ENCODE measurements around the gene ARHGEF4. TPM values are rescaled to one million over a fixed set of nuclear protein-coding genes. Genes with fewer than 3 reads are reported as not detected.
"Not testable (repeated sequence)": the region's sequence is repeated elsewhere in the genome, so short reads cannot be mapped to it uniquely, and the experiment has no call there.

ARHGEF4 gene
- total RNA-seq, 1 donor from 2014 or later = 16.4 TPM

DNA sequence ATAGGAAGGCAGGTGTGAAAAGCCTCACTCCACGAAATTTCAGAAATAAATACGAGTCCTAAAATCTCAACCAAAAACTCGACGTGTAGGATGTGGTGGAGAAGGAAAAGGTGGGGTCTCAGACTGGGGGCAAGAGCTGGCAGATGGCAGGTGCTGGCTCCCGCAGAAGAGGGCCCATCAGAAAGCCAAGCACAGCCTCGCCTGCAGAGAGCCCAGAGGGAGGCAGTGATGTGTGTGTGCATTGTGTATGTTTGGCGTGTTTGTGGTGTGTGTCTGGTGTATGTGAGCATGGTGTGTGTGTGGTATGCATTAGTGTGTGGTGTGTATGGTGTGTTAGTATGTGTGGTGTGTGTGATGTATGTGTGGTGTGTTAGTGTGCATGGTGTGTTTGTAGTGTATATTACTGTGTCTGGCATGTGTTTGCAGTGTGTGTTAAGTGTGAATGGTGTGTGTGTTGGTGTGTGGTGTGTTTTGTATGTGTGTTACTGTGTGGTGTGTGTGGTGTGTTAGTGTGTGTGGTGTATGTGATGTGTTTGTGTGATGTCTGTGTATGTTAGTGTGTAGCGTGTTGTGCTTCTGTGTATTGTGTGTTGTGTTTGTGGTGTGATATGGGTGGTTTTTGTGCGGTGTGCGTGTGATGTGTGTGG is 140.0 kb downstream of the ARHGEF4 start:
- DNase-seq (ENCODE audit: low spot score) = no peak

DNA sequence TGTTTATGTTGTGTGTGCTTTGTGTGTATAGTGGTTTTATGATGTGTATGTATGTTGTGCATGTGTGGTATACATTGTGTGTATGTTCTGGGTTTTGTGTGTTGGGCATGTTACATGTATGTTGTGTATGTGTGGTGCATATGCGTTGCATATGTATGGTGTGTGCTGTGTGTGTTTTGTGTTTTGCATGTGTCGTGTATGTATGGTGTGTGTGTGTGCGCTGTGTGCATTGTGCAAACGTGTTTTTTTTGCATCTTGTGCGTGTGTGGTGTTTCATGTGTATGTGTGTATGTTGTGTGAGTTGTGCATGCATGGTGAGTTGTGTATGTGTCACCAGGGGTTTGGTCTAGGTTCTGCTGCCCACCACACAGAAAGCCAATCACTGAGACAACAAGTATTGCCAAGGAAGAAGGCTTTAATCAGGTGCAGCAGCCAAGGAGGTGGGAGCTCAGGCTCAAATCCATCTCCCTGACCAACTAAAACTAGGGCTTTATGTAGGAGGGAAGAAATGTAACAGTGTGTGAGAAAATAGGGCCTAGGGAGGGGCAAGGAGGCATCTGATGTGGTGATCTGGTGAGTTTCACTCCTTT is 140.8 kb downstream of the ARHGEF4 start:
- no peak for DNase-seq (ENCODE audit: low spot score)

DNA sequence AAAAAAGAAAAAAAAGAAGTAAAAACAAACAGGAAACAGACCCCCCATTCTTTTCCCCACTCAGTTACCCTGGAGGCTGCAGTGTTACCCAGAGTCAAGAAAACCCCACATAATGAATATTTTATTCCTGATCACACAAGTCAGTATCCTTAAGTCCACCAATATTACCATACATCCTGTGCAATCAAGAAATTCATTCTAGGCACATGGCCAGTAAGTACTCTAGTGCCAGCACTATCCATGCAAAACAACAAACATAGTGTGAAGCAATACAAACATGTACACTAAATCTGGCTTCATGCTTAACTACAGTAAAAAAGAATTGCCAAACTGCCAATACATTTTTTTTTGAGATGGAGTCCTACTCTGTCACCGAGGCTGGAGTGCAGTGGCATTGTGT is 145.0 kb downstream of the ARHGEF4 start:
- no peak for DNase-seq (ENCODE audit: low spot score)

DNA sequence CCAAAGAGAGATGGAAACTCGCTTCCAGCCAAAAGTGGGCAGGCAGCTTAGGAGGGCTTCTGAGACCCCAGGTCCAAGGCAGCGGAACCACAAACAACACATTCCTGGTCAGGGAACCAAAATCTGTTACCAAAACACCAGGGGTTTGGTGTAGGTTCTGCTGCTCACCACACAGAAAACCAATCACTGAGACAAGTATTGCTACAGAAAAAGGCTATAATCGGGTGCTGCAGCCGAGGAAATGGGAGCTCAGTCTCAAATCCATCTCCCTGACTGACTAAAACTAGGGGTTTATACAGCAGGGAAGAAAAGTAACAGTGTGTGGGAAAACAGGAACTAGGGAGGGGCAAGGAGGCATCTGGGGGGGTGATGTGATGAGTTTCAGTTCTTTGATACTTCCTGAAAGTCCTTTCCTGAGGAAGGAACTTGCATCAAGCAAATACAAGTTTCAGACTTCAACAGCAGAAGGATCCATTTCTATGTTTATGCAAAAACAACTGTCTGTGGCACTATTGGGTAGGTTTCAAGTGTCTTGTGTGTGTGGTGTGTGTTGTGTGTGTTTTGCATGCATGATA is 148.6 kb downstream of the ARHGEF4 start:
- DNase-seq (ENCODE audit: low spot score) = no peak

DNA sequence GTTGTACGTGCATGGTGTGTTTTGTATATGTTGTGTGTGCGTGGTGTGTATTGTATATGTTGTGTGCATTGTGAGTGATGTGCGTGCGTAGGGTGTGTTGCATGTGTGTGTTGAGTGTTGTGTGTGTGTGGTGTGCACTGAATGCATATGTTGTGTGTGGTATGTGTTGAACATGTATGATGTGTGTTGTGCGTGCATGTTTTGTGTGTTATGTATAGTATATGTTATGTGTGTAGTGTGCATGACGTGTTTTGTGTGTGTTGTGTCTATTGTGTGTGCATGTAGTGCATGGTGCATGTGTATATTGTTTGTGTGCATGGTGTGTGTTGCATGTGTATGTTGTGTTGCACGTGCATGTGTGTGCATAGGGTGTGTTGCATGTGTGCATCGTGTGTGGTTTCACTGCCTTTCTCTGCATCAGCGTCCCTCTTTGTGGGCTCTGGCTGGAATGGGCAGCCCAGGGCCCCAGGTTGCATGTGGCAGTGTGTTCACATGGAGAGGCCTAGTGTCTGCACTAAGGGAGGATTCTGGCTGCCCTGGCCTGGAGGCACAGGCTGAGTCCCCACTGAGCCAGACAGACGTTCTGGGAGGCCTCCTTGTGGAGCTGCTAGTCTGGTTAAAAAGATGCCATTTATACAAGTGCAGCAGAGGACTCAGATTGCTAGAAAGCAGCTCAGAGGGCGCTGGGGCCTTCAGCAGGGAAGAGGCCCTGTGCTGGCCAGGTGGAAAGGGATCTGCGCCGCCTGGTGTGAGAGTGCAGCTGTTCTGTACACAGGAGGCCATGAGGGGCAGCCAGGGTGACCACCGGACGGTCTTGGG is 149.3 kb downstream of the ARHGEF4 start:
- DNase-seq (ENCODE audit: low spot score) = no peak

DNA sequence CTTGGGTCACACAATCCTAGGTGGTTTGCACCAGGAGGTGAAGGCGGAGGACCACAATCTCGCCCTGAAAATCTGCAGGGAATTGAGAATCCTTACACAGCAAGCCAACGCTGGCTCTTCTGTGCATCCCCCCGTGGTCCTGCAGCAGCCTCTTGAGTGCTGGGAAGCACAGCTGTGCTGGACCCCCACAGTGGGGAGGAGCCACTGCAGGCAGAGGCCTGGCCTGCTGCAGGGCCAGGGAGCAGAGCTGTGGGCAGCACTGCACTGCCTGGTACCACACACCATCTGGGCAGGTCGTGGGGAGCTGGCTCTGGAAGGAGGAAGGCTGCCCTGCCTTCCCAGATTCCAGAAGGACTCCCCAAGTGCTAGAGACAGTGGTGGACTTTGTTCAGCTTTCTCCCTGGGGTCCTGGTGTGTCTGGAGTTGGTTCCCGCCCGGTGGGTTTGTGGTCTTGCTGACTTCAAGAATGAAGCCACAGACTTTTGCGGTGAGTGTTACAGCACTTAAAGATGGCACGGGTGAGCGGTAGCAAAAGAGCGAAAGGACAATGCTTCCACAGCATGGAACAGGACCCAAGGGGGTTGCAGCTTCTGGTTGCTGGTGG is 150.3 kb downstream of the ARHGEF4 start:
- DNase-seq (ENCODE audit: low spot score) = no peak

DNA sequence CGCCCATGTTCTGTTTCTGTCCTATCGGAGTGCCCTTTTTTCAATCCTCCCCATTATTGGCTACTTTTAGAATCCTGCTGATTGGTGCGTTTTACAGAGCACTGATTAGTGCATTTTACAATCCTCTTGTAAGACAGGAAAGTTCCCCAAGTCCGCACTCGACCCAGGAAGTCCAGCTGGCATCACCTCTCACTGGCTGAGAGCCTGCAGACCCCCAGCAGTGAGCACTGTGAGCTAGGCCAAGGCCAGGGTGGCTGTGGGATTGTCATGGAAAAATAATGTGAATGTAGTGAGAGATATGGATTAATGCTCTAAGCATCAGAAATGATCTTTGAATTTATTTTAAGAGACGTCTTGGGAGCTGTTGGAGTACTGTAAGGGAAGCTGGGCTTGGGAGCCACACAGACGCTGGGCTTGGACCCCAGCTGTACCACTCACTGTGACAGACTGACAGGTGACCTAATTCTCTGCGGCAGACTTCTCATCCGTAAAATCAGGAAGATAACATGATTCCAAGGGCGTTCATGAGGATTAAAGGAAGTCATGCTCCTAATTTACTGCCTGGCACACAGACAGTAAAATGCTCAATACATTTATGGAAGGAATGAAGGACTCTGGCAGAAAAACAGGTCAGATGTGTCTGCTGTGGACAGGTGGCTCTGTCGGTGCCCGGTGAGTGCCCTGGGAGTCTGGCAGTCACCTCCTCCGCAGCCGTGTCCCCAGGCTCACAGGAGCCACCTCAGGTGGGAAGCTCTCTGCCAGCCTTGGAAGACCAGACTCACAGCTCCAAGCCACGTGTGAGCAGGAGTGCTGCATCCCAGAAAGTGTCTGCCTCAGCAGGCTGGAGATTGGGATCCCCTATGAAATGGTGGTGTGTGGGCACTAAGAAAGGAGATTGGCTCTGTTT is 151.1 kb downstream of the ARHGEF4 start:
- no peak for DNase-seq (ENCODE audit: low spot score)

DNA sequence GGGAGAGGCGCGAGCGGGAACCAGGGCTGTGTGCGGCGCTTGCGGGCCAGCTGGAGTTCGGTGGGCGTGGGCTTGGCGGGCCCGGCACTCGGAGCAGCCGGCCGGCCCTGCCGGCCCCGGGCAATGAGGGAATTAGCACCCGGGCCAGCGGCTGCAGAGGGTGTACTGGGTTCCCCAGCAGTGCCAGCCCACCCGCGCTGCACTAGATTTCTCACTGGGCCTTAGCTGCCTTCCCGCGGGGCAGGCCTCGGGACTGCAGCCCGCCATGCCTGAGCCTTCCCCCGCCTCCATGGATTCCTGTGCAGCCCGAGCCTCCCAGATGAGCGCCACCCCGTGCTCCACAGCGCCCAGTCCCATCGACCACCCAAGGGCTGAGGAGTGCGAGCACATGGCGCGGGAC is 154.7 kb downstream of the ARHGEF4 start:
- DNase-seq (ENCODE audit: low spot score) = not testable (repeated sequence)

DNA sequence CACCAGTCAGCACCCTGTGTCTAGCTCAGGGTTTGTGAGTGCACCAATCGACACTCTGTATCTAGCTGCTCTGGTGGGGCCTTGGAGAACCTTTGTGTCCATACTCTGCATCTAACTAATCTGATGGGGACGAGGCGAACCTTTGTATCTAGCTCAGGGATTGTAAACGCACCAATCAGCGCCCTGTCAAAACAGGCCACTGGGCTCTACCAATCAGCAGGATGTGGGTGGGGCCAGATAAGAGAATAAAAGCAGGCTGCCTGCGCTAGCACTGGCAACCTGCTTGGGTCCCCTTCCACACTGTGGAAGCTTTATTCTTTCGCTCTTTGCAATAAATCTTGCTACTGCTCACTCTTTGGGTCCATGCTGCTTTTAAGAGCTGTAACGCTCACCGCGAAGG is 155.3 kb downstream of the ARHGEF4 start:
- DNase-seq (ENCODE audit: low spot score) = not testable (repeated sequence)

DNA sequence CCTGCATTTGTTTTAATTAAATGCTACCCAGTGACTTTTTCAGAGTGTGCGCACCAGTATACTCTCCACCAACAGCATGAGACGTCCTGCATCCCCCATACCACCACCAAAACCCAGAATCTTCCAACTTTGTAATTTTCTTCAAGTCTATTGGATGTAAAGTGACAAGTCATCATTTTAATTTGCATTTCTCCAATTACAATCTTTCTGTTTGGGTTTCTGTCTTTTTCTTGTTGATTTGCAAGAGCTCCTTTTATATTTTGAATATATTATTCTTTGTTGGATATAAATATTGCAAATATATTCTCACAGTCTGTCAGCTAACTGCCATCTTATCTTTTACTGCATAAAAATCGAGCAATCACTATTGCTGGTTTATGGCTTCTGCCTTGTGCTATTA is 160.0 kb downstream of the ARHGEF4 start:
- no peak for DNase-seq (ENCODE audit: low spot score)

DNA sequence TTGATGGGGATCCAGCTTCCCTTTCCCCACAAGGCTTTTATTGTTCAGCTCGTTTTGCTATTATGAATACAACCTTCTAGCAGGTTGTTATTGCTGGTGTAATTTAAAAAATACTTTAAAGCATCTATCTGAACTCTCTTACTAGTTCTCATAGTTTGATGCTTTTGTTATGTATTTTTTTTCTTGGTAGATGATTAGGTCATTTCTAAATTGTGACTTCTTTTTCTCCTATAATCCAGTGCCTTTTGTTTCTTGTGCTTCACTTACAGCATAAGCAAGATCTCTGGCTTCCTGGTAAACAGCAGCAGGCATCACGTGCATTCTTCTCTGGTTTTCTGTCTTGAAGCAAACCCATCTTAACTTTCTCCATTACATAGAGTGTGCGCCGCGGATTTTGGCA is 160.5 kb downstream of the ARHGEF4 start:
- no peak for DNase-seq (ENCODE audit: low spot score)

DNA sequence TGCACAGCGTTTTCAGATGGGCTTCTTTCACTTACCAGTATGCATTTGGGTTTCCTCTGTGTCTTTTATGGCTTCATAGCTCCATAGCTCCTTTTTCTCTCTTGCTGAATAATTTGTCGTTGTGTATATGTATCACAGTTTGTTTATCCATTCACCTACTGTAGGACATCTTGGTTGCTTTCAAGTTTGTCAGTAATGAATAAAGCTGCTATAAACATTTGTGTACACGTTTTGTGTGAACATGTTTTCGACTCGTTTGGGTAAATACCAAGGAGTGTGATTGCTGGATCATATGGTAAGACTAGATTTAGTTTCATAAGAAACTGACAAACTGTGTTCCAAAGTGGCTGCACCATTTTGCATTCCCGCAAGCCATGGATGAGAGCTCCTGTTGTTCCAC is 161.8 kb downstream of the ARHGEF4 start:
- no peak for DNase-seq (ENCODE audit: low spot score)

DNA sequence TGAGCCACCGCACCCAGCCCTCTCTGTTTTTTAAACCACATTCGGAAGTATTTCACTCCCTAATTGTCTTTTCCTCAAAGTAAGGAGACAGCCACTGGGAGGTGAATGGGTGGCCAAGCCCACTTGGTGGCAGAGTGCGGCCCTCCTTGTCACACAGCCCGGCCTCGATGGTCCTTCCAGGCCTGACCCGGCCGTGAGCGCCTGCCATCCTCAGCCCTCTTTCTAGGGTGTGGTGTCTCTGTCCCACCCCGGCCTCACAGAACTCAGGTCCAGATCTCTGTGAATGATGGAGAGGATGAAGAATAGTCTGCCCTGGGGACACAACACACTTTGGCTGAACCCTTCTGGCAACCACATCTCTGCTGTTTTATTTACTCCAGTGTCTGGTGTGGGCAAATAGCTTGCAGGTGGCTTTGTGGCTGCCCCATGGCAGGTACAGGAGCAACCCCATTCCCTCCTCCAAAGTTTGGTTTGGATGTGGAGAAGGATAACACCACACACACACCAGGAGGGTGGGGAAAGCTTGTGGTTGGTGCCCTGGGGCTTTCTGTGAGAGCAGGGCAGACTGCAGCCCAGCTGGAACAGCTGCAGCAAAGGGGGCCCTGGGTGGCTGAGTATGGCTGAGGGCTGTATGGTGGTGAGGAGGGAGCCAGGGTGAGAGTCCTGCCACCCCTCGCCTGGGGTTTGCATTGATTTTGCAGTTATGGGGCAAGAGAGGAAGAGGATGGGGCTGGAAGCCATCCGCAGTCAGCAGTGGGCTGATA is 167.9 kb downstream of the ARHGEF4 start:
- DNase-seq (ENCODE audit: low spot score) = no peak

DNA sequence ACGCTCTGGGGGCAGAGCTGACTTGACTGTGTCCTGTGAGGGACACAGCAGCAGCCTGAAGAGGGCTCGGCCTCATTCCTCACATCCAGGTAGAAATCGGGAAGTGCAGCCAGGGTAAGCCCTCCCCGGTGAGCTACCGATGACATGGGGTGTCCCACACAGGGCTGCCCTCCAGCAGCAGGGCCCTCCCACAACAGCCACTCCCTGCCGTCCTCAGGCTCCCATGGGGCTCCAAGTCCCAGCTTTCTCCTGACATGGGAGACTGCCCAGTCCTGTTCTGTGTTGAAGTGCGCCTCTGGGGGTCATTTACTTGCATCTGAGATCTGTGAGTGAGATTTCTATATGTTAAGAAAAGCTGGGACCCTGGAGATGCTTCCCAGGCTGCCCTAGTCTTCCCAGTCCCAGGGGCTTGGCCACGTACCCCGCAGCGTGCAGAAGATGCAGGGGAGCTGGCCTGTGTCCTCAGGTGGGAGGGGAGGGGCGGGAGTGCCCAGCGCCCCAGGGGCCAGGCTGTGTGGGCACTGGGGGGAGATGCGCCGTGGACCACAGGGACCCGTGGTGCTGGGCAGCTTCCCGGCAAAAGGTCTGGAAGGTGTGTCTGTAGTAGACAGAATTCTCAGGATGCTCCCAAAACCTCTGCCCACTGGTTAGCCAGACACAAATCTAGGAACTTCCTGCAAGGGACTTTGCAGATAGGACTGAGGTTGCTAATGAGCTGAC is 168.7 kb downstream of the ARHGEF4 start:
- DNase-seq (ENCODE audit: low spot score) = no peak

DNA sequence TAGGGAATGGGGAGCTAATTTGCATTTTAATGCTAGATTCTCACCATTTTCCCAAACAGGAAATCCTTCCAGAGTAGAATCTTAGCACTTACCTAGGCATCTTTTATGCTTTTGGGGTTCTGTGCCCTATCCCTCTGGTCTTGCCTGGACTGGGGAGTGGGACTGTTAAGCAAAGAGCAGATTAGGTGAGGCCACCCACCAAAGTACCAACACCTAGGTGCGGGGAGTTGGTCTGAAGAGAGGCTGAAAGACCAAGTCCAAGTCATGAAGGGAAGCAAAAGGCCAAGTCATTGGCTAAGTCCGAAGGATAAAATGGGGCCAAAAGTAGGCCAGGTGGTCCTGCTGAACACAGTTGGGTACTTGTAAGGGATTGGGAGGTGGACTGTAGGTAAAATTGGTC is 169.8 kb downstream of the ARHGEF4 start:
- no peak for DNase-seq (ENCODE audit: low spot score)

DNA sequence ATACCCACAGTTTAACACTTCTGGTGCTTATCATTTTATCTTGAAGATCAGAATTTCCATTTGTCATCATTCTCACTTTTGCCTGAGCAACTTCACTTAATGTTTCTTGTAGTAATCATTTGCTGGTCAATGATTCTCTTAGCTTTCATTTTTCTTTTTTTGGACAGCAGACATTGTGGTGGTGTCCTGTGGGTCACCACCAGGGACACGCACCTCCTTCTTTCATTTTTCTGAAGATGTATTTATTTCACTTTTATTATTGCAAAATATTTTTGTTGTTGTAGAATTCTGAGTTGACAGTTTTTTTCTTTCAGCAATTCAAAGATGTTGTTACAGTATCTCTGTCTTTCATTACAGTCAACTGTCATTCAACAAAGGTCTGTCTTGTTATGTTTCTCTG is 172.3 kb downstream of the ARHGEF4 start:
- no peak for DNase-seq (ENCODE audit: low spot score)

DNA sequence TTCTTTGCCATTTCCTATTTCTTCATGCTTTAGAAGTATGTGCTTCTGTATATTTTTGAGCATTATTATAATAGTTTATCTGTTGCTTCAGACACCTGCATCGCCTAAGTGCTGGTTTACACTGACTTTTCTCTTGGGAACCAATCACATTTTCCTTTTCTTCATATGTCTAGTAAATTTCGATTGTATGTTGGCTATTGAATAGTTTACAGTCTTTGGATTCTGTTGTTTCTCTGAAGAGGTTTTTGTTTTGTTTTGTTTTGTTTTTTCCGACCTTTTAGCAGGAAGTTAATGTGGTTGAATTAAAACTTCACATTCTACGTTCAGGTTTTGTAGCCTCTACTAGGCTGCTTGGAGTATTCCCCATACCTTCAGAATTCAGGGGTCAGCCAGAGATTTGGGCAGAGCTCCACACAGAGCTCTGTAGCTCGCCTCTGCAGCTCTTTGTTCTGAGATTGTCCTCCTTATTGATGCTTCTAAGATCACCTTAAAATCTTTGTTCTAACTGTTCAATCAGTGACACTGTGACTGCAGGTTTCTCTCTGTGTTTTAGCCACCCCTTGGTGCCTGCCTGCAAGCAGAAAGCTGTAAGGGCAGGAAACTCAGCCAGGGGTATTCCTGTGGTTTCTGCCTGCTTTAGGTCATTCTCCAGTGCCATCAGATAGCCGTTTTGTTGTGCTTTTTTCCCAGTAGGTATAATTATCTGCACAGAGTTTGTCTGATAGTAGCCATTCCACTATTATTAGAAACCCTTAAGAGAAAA is 173.2 kb downstream of the ARHGEF4 start:
- no peak for DNase-seq (ENCODE audit: low spot score)

DNA sequence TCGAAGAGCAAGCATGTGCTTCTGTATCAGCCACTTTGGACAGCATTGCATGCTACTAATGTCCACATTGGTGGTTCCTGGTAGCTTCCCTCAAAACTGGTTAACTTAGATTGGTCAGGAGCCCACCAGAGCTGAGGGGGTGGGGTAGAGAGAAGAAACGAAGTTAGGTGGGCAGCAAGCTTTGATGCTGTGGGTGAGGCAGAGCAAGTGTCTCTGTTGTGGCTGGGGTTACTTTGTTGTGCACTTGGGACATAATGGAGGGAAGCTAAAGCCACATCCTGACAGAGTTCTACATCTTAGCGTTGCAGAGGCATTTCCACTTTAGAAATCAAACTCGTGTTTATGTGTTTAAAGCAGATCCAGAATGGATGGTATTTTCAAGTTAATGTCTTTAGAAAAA is 173.9 kb downstream of the ARHGEF4 start:
- DNase-seq (ENCODE audit: low spot score) = no peak

DNA sequence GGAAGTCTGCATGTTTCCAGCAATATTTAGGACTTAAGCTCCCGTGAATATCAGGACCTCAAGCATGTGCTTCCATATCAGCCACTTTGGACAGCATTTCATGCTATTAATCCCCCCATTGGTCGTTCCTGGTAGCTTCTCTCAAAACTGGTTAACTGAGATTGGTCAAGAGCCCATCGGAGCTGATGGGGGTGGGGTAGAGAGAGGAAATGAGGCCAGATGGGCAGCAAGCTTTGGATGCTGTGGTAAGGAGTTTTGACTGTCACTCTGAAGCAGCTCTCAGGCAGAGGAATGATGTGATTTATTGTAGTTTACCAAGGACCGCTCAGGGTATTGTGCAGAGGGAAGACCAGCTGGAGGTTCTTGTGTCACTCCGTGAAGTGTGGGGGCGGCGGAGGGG is 174.8 kb downstream of the ARHGEF4 start:
- DNase-seq (ENCODE audit: low spot score) = no peak

Measured in ureter (tissue), 1 donor.